ENCODE results near the gene TEKT5.
"Not testable (repeated sequence)": the region's sequence is repeated elsewhere in the genome, so short reads cannot be mapped to it uniquely, and the experiment has no call there.

The TEKT5 gene

DNA sequence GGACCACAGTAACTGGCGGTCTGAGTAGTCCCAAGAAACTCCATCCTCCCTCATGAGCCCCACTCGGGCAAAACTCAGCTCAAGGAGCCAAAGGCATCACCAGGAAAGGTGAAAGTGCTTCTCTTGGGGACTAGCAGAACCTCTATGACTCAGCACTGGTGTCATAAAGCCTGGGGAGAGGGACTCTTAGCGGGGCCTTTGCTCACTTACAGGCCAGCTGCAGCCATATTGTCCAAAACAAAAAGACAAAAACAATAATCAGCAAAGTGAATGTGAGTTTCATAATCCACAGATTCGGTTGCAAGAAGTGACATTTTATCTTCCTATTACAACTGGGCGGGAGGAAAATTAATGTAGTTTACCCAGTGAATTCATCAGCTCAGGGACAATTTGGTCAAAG lies at the start of gene TEKT5:
TEKT5 (minus strand) TSS at position 101 of the 400 bp plus-strand sequence; CDS start at position 44, 57 bp downstream.
- DNase-seq: no peak

DNA sequence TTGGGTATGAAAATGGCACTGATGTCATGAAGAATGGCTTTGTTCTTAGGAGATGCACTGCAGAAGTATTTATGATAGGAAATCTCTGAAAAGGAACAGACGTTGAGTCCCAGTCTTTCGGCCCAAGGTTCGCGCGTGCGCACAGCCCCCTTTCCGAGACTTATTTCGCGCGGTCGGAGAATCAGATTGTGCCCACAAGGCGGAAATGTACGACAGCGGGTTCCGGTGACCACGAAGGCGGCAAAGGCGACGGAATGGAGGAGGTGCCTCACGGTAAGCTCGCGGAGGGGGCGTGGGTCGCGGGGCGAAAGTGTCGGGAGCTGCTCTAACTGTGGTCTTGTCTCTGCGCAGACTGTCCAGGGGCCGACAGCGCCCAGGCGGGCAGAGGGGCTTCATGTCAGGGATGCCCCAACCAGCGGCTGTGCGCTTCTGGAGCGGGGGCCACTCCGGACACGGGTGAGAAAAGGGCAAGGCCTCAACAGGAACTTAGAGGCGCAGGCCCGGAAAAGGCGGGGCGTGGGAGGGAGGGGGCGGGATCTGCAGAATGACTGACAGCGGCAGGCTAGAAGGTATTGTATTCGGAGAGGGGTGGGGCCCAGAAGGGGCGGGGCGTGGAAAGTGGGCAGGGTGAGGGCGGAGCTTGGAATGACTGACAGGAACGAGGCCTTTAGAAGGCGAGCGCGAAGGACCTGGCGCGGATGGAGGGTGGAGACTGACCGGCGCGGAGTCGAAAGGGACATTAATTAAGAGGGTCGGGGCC lies 49.1 kb upstream of the TEKT5 start, which contains the start of gene NUBP1:
NUBP1 (plus strand) TSS at position 233 of the 760 bp plus-strand sequence; CDS start at position 255, 22 bp downstream.
- peak; percentile 98 for DNase-seq

DNA sequence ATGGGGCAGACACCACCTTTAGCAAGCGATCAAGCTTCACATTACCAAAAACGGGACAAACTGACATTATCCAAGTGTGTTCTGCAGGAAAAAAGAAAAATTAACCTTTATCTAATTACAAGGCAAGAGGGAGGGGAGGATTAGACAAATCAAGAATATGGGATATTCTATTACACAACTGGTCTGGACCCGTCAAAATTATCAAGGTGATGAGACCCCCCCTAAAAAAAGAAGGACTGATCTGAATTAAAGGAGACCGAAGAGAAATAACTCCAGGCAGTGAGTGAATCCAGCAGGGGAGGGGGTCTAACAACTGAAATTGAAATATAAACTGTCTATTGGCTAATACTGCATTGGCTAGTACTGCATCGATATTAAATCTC lies 48.5 kb upstream of the TEKT5 start:
- DNase-seq: no peak

DNA sequence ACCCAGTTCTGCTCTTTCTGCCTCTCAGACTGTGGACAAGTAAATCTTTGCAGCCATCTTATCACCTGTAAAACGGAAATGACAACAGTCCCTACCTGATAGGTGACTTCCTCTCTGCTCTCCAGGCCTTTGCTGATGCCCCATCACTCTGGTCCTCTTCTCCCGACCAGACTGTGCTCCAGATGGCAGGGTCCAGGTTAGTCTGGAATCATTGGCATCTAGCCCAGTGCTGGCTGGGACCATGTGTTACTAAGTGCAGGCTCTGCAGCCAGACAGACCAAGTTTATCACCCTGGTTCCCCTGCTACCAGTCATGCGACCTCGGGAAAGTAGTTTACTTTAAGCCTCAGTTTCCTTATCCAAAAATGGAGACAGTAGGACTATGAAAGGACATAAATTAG lies 47.1 kb upstream of the TEKT5 start:
- DNase-seq: peak; percentile 92

DNA sequence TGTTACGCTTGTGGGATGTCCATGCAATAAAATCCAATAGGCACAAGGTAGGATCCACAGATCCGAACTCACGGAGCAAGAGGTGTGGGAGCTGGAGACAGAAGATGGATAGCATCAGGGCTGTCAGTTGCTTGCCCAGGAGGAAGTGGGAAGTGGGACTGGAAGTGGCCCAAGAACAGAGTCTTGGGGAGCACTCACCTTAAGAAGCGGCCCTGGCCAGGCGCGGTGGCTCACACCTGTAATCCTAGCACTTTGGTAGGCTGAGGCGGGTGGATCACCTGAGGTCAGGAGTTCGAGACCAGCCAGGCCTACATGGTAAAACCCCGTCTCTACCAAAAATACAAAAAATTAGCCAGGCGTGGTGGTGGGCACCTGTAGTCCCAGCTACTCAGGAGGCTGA lies 46.5 kb upstream of the TEKT5 start:
- DNase-seq: not testable (repeated sequence)

DNA sequence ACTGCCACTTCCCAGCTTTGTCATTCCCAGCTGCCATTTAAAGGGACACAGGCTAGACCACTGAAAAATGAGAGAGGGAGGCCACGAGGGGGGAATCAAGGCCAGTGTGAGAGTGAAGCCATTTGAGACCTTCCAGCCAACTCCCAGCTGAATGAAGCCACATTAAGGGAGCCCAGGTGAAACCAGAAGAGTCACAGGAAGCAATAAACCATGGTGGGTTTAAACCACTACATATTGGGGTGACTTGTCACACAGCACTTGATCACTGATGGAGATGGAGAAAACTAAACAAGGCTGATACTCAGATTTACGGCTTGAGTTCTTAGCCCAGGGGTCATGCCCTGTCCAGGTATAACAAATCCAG lies 46.1 kb upstream of the TEKT5 start:
- DNase-seq: no peak

DNA sequence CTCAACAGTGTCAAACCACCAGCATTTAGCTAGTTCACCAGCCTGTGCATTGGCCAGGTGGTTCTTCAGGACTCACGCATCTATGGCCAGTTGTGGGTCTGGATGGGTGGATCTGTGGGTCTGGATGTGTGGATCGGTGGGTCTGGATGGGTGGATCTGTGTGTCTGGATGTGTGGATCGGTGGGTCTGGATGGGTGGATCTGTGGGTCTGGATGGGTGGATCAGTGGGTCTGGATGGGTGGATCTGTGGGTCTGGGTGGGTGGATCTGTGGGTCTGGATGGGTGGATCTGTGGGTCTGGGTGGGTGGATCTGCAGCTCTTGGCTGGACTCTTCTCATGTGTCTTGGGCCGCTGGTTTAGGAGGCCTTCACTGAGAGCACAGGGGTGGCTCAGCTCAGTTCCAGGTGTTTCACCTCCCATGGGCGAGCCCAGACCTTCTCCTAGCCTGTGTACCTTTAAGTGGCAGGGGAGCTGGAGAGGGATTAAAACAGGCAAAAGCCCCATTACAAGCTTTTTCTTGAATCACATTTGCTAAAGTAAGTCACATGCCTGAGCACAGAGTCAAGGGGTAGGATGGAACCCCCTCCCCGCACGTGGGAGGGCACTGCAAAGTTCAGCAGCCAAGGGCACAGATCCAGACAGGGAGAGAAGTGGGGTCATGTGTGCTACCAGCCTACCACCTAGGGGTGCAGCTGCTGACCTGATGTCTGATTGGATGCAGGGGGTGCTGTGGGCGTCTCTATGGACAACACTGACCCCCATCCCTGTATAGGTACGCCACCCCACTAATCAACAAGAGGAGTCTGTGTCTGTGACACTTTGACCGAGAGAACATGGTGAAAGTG lies 45.5 kb upstream of the TEKT5 start:
- no peak for DNase-seq

DNA sequence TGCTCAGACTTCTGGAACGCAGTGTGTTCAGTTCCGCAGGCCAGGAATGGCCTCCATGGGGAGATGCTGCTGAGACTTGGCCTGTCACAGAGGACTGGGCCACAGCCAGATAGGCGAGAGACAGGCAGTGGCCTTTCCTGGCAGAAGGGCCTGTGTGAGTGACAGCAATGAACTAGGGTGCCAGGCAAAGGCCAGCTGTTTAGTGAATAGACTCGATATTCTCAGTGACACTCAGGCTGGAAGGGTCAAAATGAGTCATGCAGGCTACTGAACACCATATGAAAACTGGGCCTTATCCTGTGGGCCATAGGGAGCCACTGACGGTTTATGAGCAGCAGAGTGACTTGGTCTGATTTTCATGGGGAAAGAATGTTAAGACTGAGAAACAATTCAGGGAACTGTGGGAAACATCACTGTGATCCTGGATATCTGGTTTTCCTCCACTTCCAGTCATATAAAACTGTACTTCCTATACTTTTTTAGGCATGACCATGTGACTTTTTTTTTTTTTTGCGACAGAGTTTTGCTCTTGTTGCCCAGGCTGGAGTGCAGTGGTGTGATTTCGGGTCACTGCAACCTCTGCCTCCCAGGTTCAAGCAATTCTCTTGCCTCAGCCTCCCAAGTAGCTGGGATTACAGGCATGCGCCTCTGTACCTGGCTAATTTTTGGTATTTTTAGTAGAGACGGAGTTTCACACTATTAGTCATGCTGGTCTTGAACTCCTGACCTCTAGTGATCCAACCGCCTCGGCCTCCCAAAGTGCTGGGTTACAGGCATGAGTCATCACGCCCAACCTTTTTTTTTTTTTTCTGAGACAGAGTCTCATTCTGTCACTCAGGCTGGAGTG lies 43.7 kb upstream of the TEKT5 start:
- DNase-seq: peak; percentile 30

DNA sequence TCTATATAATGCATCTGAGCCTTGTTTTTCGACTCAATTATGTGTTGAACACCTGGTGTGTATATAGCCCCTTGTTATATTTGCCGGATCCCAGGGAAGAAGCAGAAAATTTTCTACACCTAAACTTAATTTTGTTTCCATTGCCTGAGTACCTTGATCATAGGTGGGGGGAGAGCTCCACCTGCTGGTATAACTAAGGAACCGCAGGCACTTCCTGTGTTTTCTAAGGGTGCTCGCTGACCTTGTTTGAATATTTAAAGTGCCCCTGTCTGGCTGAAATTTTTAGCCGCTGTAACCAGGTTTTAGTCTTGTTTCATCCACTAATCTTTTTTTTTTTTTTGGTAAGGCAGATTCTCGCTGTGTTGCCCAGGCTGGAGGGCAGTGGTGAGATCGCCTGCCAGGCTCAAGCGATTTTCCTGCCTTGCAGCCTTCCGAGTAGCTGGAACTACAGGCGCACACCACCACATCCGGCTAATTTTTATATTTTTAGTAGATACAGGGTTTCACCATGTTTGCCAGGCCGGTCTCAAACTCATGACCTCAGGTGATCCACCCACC lies 42.4 kb upstream of the TEKT5 start:
- peak; percentile 65 for DNase-seq

DNA sequence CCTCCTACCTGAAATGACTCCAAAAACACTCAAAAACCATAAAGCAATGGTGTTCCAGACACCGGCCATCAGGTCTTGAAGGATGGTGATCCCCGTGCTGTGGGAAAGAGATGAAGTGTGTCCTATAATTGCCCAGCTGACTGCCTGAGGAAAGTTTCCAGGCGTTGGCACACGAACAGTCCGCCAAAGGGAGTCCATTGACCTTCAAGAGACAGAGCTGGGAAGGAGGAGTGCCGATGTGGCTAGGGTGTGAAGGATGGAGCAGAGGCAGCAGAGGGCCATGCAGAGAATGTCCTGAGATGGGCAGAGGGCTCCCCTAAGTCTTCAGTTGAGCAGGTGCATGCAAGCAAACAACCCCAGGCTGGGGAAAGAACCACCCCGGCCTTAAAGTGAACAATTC lies 37.1 kb upstream of the TEKT5 start:
- DNase-seq: no peak

DNA sequence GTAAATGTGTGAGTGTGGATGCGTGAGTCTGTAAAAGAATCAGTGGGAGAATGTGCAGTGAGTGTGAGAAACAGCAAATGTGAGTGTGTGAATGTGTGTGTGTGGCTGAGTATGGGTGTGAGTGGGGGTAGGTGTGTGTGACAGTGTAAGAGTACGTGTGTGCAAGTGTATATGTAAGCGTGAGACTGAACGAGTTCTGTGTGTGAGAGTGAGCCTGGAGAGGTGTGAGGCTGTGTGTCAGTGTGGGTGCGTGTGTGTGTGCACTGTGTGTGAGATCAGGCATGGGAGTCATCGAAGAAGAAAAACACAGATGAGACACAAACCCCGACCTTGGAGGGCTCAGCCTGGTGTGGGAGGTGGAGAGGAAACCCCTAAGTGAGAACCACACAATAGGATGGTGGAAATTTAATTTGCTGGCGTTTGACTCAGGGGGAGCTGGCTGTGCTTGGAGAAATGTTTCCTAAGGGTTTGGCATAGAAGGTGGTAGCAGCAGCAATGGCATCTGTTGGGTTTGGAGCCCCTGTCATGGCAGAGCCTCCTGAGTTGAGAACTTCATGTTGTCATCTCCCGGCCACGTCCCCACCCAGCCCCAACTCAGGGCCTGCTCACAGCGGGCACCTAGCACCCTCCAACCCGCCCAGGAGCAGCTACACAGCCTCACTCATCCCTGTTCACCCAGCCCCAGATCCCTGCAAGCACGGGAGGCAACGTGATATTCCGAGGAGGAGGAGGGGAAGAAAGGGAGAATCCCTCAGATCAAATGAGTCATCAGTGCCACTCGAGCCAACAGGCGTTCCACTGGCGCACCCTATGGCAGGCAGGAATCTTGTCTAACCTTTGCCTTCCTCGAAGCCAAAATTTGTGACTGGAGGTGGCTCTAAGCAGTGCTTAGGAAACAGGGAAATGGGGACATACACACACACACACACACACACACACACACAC lies 34.6 kb upstream of the TEKT5 start:
- peak; percentile 40 for DNase-seq

DNA sequence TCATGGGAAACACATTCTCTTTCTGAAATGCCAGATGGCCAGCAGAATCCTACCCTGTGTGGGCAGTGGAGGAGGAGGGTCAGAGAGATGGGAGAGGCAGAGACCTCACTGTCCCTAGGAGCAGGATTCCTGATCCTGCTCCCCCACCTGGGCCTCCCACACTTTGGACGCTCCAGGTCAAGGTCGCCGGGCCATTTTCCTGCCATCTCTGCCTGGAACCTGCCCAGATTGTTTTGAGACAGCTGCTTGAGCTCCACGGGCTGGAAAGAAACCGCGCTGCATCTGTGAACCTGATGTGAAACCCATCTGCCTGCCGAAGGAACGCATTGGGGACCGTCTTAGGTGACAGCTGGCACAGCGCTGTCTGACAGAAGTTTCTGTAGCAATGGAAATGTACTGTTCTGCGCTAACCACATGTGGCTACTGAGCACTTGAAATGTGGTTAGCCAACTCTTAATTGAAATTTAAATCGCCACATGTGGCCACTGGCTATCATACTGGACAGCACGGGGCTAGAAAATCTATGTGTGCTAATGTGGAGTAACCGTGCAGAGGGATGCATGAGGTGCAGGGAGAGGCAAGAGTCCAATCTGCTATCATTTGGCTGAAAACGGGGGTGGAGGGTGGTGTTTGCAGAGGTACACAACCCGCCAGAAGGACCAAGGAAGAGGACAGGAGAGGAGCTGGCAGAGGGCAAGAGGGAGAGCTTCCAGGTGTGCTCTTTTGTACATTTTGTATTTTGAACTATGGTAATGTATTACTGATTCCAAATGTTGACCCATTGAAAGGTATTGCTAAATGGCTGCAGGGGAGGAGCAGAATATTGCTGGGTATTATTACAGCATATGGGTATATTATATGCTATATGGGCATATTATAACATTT lies 33.5 kb upstream of the TEKT5 start:
- DNase-seq: no peak

DNA sequence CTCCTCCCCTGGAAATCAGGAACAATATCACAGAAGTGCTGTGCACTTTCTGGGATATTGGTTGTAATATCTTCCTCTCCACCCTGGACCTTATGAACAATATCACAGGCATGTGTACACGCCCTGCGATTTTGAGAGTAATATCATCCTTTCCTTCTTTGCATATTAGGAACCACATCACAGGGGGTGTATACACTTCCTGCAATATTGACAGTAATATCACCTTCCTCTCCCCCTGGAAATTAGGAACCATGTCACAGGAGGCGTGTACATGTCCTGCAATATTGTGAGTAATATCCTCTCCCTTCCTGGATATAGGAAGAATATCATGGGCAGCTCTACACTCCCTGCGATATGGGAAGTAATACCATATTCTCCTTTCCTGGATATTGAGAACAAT lies 14.2 kb upstream of the TEKT5 start:
- DNase-seq: no peak

DNA sequence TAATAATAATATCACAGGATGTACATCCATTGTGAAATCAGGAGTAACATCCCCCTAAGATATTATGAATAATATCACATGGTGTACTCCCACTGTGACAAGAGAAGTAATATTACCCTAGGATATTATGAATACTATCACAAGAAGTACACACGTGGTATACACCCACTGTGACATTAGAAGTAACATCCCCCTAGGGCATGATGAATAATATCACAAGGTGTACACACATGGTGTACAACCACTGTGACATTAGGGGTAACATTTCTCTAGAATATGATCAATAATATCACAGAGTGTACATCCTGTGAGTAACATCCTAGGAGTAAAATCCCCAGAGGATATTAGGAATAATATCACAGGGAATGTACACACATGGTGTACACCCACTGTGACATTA lies 5.0 kb upstream of the TEKT5 start:
- DNase-seq: no peak

DNA sequence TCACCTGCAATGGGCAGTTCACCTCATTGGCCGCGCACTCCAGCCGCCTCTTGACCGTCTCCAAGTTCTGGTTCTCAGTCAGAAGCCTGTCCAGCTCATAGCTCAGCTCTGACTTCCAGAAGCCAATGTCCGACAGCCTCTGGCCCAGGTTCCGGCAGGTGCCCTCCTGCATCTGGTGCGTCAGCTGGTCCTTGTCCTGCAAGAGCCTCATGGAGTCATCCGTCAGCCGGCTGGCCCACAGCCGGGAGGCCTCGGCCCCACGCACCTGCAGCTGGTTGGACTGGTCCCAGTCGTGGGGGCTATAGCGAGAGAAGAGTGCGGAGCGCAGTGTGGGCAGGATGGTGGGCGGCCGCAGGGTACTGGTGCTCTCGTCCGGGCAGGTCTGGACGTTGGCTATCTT lies 424 bp downstream of the TEKT5 start:
- DNase-seq: no peak

DNA sequence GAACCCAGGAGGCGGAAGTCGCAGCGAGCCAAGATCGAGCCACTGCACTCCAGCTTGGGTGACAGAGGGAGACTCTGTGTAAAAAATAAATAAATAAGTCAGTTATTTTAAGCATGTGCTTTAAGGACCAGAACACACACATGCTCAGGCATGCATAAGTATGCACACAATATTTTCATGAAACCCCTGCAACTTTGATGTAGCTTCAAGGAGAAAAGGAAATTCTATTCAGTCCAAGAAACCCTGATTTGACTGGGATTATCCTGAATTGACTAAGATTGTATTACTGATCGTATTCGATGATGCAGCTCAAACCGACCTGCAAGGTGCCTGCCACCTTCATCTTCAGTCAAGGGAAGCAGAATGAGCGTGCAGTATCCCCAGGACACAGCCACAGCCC lies 841 bp downstream of the TEKT5 start:
- no peak for DNase-seq

DNA sequence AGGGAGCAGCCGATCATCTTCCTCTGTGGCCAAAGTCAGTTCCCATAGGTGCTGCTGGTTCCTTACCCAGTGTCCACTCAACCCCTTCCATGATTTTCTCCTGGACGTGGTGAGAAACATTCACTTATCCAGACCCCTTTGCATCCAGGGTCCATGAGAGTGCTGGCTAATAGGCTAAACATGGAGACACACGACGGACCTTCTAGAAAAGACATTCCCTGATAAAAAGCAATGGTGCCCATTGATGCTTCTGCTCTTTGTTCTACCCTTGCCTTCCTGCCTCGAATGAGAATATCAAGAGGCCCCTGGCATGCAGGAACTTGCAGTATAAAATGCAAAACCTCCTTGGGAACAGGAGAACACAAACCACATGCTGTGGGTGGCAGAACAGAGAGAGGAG lies 2.3 kb downstream of the TEKT5 start:
- DNase-seq: no peak

DNA sequence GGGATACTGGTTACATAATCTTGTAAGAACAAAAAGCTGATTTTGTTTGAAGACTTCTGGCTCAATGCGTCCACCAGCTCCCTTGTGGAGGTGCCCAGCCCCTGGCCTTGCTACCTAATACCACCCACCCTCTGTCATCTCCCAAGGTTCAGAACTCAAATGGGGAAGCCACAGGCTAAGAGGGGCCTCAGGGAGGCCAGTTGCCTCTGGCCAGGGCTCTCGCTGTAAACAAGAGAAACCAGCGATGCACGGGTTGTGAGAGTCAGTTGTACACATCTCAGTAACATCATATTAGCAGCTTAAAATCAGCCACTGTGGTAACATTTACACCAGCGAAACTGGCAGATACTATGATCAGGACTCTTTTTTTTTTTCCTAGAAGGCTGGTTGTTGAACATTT lies 6.0 kb downstream of the TEKT5 start:
- no peak for DNase-seq

DNA sequence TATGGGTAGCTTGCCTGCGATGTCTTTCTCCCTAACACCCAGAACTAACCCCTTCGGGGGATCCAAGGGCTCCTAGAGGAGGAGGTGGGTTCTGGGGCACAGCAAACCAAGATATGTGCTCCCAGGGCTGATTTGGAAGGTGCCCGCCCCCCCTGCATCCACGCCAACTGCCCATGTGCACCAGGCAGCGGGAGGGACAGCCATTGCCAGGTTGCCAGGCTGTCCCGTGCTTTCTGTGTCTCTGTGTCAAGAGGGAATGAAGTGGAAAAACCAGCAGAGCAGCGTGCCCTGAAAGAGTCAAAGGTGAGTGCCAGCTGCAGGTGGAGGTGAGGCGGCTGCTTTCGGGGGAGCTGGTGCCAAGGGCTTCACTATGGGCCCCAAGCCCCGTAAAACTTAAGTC lies 6.4 kb downstream of the TEKT5 start:
- no peak for DNase-seq

DNA sequence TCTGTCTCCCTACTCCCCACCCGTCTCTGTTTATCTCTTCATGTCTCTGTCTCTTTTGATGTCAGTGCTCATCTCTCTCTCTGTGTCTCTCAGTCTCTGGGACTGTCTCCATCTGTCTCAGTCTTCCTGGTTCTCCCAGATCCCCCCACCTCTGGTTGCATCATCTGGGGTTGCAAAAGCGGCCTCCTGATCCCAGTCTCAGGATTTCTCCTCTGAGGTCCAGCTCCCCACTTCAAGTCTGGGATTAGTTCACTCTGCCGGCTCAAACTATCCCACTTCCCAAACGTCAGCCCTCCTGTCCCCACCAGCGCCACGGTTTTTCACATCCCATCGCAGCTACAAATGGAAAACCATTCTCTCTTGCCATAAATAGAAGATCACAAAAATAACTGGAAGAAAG lies 9.0 kb downstream of the TEKT5 start:
- DNase-seq: no peak

Measured in NCI-H69 (cell line).